Left lung (tissue), 10 donors: Measurements from ENCODE around the gene RPL11. TPM values are rescaled to one million over a fixed set of nuclear protein-coding genes. Genes with fewer than 3 reads are reported as not detected.
"Not testable (repeated sequence)": the region's sequence is repeated elsewhere in the genome, so short reads cannot be mapped to it uniquely, and the experiment has no call there.

Experiments
- ATAC-seq: fragments of 200-7000 bp; cut with Tn5 transposase; one replicate; pipeline ENCODE4 v1.9.1; 2020; ENCODE audit warnings: moderate library complexity
- DNase-seq, 4 donors: peaks; one replicate each; pipeline ENCODE4 v3.0.0-alpha.2; 2013 to 2020
- H3K27ac ChIP-seq, 2 donors: fragments of 200-600 bp; sonication (generic) in 1 of 2; one replicate each; pipeline versions ENCODE4 v1.5.0 to v1.8.0; 2020 to 2021
- H3K27me3 ChIP-seq, 2 donors: fragments of 200-600 bp; sonication (generic) in 1 of 2; one replicate each; pipeline versions ENCODE4 v1.5.0 to v1.8.0; 2020 to 2021
- H3K36me3 ChIP-seq, 2 donors: fragments of 200-600 bp; sonication (generic) in 1 of 2; one replicate each; pipeline versions ENCODE4 v1.5.0 to v1.8.0; 2020 to 2021
- H3K4me1 ChIP-seq, 2 donors: fragments of 200-600 bp; one replicate each; pipeline ENCODE4 v1.8.0; 2021
- H3K4me3 ChIP-seq, 2 donors: fragments of 200-600 bp; sonication (generic) in 1 of 2; one replicate each; pipeline versions ENCODE4 v1.5.0 to v1.8.0; 2020 to 2021; ENCODE audit warnings: mild to moderate bottlenecking in 1 of 2
- H3K9me3 ChIP-seq, 2 donors: fragments of 200-600 bp; sonication (generic) in 1 of 2; one replicate each; pipeline versions ENCODE4 v1.5.0 to v1.8.0; 2020 to 2021
- intact Hi-C, 2 donors: fragments of 100-400 bp; cut with DNase I; formaldehyde crosslinking; loops; one replicate each; pipeline versions ENCODE4 v1.11.2 to v1.14.2; 2022
- polyA plus RNA-seq, 6 donors: library from polyadenylated mRNA; unstranded; fragments of 120-200 nt; gene quantifications; one replicate each; pipeline ENCODE4 v1.2.1, GENCODE V29; 2013; ENCODE audit not compliant: insufficient read length in 6 of 6
- total RNA-seq, 2 donors: library from RNA; stranded (reverse); fragmentation: NEBNext Ultra II Directional; extraction: Animal tissue kit (Norgen Biotek cat#: 25700); gene quantifications; one replicate each; pipeline ENCODE4 v1.2.1, GENCODE V29; 2021
- TF ChIP-seq, protein P1 (sequence below), 2 donors: fragments of 200-600 bp; sonication (generic) in 1 of 2; IDR thresholded peaks; one replicate each; pipeline versions ENCODE4 v1.5.0 to v1.8.0; 2021; ENCODE audit warnings: antibody characterized with exemption in 2 of 2
- donor health status: DM: no; HTN: yes; CAD: no.
- donor health status: DM: no; HTN: no; CAD: no.

Gene RPL11
- total and polyA plus RNA-seq, 8 donors, result 761 to 3,171 (median 2,797) TPM

DNA sequence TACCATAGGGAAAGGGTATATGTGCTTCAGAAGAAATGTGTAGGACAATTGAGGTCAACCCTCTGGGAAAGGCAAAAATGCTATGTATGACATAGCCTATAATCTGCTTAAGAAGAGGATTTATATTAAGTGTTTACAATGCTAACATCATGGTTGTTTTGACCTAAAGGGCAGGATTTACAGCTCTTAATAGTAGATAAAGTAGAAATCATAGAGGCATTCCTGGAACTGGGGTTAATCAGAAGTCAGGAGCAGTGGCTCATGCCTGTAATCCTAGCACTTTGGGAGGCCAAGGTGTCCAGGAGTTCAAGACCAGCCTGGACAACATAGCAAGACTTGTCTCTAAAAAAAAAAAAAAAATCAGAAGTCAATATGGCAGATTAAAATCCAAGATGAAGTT, 8.7 kb upstream of the RPL11 start:
- H3K4me3 ChIP-seq, result no peak overlapping the region
- no peak for ATAC-seq
- no peak overlapping the region for H3K27ac ChIP-seq
- peaks cover 0 to 22% of the 10 kb centered on the region in 2 donors for H3K27me3 ChIP-seq
- TF ChIP-seq, protein P1, sequence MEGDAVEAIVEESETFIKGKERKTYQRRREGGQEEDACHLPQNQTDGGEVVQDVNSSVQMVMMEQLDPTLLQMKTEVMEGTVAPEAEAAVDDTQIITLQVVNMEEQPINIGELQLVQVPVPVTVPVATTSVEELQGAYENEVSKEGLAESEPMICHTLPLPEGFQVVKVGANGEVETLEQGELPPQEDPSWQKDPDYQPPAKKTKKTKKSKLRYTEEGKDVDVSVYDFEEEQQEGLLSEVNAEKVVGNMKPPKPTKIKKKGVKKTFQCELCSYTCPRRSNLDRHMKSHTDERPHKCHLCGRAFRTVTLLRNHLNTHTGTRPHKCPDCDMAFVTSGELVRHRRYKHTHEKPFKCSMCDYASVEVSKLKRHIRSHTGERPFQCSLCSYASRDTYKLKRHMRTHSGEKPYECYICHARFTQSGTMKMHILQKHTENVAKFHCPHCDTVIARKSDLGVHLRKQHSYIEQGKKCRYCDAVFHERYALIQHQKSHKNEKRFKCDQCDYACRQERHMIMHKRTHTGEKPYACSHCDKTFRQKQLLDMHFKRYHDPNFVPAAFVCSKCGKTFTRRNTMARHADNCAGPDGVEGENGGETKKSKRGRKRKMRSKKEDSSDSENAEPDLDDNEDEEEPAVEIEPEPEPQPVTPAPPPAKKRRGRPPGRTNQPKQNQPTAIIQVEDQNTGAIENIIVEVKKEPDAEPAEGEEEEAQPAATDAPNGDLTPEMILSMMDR (IDR thresholded peaks at IDR 0.05), result no peak
- DNase-seq, result no peak
- no peaks in the 10 kb centered on the region for H3K36me3 ChIP-seq
- no peaks in the 10 kb centered on the region for H3K9me3 ChIP-seq
- intact Hi-C loops, result no loop called here
- no peaks in the 10 kb centered on the region for H3K4me1 ChIP-seq

DNA sequence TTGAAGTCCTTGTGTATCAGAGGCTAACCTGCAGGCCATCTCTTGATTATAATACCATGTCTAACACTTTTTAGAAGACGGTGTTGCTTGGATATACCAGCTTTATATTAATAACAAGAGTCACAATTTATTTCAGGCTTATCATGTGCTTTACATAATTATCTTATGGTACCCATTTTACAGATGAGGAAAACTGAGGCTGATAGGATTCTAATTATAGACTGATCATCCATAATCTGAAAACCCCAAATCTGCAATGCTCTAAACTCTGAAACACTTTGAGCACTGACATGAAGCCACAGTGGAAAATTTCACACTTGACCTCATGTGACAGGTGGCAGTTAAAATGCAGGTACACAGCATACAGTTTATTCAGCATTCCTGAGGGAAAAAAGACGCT, 7.2 kb upstream of the RPL11 start:
- H3K4me1 ChIP-seq, result no peaks in the 10 kb centered on the region
- DNase-seq (no peak), ATAC-seq (no peak)
- no peak overlapping the region for H3K4me3 ChIP-seq
- H3K9me3 ChIP-seq, result peaks cover 0 to 4% of the 10 kb centered on the region in 2 donors
- H3K27me3 ChIP-seq, result peaks cover 0 to 22% of the 10 kb centered on the region in 2 donors
- no peaks in the 10 kb centered on the region for H3K36me3 ChIP-seq
- no peak overlapping the region for H3K27ac ChIP-seq
- TF ChIP-seq, protein P1 (IDR thresholded peaks at IDR 0.05), result no peak
- intact Hi-C loops, result no loop called here

DNA sequence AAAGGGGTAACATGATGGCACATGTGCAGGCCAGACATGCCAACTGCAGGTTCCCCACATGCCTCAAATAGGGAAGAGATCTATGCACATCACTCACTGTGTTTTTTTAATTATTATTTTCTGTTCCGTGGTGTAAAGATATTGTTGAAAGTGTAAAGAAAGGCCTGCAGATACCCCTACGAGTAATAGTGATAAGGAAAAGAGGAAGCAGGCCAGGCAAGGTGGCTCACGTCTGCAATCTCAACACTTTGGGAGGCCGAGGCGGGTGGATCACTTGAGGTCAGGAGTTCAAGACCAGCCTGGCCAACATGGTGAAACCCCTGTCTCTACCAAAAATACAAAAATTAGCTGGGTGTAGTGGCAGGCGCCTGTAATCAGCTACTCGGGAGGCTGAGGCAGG, 6.4 kb upstream of the RPL11 start:
- H3K4me3 ChIP-seq, DNase-seq, H3K27ac ChIP-seq, H3K4me1 ChIP-seq, intact Hi-C loops, H3K9me3 ChIP-seq, H3K36me3 ChIP-seq, ATAC-seq: not testable (repeated sequence)
- H3K27me3 ChIP-seq, result peaks cover 0 to 19% of the 10 kb centered on the region in 2 donors

DNA sequence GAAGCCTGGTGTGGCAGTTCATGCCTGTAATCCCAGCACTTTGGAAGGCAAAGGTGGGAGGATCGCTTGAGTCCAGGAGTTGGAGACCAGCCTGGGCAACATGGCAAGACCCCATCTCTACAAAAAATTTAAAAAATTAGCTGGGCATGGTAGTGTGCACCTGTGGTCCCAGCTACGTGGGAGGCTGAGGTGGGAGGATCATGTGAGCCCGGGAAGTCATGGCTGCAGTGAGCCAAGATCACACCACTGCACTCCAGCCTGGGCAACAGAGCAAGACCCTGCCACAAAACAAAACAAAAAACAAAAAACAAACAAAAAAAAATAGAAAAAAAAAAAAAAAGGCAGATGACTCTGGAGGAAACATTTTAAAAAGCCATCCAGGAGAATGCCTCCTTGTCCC, 3.9 kb upstream of the RPL11 start:
- DNase-seq, H3K4me1 ChIP-seq, intact Hi-C loops, H3K36me3 ChIP-seq, ATAC-seq, H3K9me3 ChIP-seq, H3K4me3 ChIP-seq, H3K27me3 ChIP-seq, H3K27ac ChIP-seq: not testable (repeated sequence)

DNA sequence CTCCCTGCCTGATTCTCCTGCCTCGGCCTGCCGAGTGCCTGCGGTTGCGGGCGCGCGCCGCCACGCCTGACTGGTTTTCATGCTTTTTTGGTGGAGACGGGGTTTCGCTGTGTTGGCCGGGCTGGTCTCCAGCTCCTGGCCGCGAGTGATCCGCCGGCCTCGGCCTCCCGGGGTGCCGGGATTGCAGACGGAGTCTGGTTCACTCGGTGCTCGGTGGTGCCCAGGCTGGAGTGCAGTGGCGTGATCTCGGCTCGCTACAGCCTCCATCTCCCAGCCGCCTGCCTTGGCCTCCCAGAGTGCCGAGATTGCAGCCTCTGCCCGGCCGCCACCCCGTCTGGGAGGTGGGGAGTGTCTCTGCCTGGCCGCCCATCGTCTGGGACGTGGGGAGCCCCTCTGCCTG, 3.3 kb upstream of the RPL11 start:
- H3K27ac ChIP-seq, H3K27me3 ChIP-seq, ATAC-seq, H3K4me3 ChIP-seq, DNase-seq, intact Hi-C loops, H3K9me3 ChIP-seq, H3K36me3 ChIP-seq: not testable (repeated sequence)
- H3K4me1 ChIP-seq, result peaks cover 9 to 12% of the 10 kb centered on the region in 2 donors

DNA sequence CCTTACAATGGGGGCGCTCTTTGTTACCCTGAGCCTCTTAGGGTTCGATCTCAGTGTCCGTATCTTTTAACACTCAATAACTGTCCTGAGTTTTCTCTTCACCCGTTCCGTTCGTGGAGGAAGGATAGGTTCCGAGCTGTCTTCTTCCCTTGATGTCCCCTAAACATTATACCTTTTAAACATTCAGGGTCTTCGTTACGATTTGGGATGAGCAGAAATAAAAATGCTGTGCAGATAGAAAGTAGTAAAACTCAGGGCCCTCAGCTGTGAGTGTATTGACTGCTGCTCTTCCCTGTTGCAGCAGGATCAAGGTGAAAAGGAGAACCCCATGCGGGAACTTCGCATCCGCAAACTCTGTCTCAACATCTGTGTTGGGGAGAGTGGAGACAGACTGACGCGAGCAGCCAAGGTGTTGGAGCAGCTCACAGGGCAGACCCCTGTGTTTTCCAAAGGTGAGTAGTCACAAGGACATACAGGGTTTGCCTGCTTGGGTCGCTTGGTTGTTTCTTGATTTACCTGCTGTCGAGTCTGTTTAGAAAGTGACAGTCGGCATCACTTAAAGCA, 784 bp downstream of the RPL11 start:
- TF ChIP-seq, protein P1 (IDR thresholded peaks at IDR 0.05), result no peak
- H3K9me3 ChIP-seq, result peaks cover 0 to 4% of the 10 kb centered on the region in 2 donors
- peaks cover 0 to 48% of the 10 kb centered on the region in 2 donors for H3K36me3 ChIP-seq
- intact Hi-C loops, result no loop called here
- H3K27ac ChIP-seq, result peak overlapping the region; percentile 71 to 86
- no peak for ATAC-seq
- DNase-seq, result no peak
- no peaks in the 10 kb centered on the region for H3K27me3 ChIP-seq
- peak overlapping the region; percentile 55 to 80 for H3K4me3 ChIP-seq
- peaks cover 26 to 53% of the 10 kb centered on the region in 2 donors for H3K4me1 ChIP-seq

DNA sequence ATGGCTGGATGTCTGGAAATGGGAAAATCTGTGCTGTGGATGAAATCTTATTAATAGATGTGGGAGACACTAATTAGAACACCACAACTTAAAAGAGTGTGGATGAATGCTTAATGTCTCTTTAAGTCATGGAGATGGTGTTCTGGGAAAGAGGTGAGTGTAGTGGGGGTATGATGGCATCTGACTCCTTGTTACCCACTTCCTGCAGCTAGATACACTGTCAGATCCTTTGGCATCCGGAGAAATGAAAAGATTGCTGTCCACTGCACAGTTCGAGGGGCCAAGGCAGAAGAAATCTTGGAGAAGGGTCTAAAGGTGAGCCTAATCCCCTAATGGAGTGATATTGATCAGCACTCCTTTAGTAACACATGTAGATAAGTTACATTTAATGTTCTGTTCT, 2.0 kb downstream of the RPL11 start:
- intact Hi-C loops, result no loop called here
- peaks cover 5 to 60% of the 10 kb centered on the region in 2 donors for H3K36me3 ChIP-seq
- TF ChIP-seq, protein P1 (IDR thresholded peaks at IDR 0.05), result no peak
- H3K4me3 ChIP-seq, result peak overlapping the region in 1 of 2 donors; percentile 55
- H3K9me3 ChIP-seq, result no peaks in the 10 kb centered on the region
- DNase-seq, result no peak
- H3K27me3 ChIP-seq, result no peaks in the 10 kb centered on the region
- no peak for ATAC-seq
- H3K4me1 ChIP-seq, result peaks cover 26 to 61% of the 10 kb centered on the region in 2 donors
- H3K27ac ChIP-seq, result no peak overlapping the region
